Fibroblast of upper back skin (primary cell): ENCODE measurements around the gene PCIF1.
"Not testable (repeated sequence)": the region's sequence is repeated elsewhere in the genome, so short reads cannot be mapped to it uniquely, and the experiment has no call there.

Experiments
- DNase-seq: peaks from one replicate; pipeline ENCODE4 v3.0.0-alpha.2; 2013

The PCIF1 gene

GRCh38 chr20:45934586-45935415, at the start of gene PCIF1:
TSS of gene PCIF1 (plus strand) at chr20:45934683. CDS start at chr20:45939000, 4,317 bp downstream.
- peak; percentile 97 for DNase-seq

DNA sequence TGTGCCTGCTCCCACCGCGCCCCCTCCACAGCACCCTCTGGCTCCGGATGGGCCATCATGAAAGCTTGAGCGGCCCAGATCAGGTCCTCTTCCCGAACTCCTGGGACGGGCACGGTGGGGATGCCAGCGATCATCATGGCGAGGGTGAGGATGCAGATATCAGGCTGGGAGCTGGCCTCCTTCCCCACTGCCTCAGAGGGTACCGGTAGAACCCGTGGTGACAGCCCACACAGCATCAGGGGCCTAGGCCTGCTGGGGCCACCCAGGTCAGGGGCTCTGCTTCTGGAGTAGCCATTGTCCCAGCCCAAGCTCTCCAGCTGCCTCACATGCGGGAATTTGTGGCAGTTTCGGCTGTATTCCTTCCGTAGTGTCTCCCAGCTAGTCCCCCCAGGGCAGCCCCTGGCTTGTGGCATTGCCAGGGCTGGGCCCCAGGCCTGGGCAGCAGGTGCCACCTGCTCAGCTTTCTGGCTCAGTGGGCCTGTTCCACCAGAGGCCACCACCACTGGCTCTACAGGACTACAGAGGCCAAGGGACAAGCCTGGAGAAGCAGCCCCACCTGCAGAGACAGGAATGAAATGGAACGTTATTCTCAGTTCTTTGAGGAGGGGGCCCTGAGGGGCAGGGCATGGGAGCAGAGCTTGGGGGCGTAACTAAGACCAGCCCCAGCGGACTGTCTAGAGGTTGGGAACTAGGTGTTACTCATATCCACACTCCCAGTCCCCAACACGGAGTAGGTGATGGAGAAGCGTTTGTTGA, 47.7 kb upstream of the PCIF1 start:
- no peak for DNase-seq

DNA sequence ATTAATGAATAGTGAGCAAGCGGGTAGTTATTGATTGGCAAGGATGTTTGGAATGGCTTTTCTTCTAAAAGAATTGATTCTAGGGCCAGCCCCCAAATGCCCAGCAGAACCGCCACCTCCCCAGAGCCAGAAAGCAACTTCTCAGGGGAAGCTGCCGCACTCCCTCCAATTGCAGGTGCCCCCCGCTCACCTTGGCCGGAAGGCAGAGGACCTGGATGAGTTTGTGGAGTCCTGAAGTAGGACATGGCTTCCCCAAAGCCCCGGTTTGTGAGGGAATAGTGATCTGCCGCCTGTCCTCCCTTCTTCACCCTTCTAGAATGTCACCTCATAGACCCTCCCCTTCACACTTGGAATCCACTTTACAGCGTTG, 47.2 kb upstream of the PCIF1 start, which contains the start of gene SPATA25:
SPATA25 (minus strand) TSS at position 277 of the 370 bp plus-strand sequence; CDS start at position 245, 32 bp downstream.
- no peak for DNase-seq

GRCh38 chr20:45888681-45889080, 45.8 kb upstream of the PCIF1 start:
- DNase-seq: no peak

GRCh38 chr20:45890077-45890984, 44.2 kb upstream of the PCIF1 start:
- peak; percentile 81 for DNase-seq

GRCh38 chr20:45890985-45891983, 43.2 kb upstream of the PCIF1 start, which contains the start of the genes CTSA and NEURL2:
TSS of gene CTSA (plus strand) at chr20:45891335. CDS start at chr20:45891569, 234 bp downstream.
TSS of gene NEURL2 (minus strand) at chr20:45891208. CDS start at chr20:45890991, 217 bp downstream.
- DNase-seq: peak; percentile 92

GRCh38 chr20:45892049-45892825, 42.2 kb upstream of the PCIF1 start:
- peak; percentile 11 for DNase-seq

DNA sequence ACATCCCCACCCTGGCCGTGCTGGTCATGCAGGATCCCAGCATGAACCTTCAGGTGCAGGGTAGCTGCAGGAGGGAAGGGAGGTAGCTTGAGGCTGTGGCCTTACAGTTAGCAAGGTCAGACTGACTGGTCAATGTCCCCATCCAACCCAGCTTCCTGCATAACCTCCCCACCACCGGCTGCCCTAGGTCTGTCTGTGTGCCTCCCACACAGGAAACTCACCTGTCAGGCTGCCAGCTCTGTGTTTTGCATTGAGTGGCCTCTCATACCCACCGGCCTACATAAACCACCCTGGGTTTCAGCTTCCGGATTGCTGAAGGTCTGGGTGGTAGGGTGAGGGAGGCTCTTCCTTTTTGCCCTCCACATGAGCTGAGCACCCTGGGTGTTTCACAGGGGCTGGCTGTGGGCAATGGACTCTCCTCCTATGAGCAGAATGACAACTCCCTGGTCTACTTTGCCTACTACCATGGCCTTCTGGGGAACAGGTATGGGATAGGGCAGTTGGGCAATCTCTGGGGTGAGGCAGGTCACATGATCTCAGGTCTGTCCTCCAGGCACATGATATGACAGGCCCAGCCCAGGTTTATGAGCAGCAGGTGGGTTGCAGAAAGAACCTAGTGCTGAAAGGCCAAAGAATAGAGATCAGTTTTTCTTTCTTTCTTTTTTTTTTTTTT, 41.5 kb upstream of the PCIF1 start:
- no peak for DNase-seq

DNA sequence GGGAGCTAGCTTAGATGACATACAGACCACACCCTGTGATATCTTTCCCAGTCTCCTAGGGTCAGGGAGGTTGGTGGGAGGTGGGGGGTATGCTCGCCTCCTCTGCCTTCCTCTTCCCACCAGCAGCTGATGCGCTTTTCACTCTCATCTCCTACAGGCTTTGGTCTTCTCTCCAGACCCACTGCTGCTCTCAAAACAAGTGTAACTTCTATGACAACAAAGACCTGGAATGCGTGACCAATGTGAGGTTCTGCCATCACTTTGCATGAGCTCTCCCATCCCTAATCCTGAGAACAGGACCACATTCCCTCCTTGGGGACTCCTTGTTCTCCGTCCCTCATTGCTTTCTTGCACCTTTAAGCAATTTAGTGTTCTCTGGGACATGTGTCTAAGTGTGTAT, 40.7 kb upstream of the PCIF1 start:
- DNase-seq: no peak

DNA sequence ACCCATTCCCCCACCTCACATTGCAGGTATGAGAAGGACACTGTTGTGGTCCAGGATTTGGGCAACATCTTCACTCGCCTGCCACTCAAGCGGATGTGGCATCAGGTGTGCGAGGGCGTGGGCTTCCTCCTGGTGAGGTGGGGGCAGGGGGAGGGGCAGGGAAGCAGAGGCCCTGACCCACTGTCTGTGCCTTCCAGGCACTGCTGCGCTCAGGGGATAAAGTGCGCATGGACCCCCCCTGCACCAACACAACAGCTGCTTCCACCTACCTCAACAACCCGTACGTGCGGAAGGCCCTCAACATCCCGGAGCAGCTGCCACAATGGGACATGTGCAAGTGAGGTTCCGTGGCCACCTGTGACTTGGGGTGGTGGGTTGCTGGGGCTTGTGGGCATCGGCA, 39.7 kb upstream of the PCIF1 start:
- no peak for DNase-seq

- DNase-seq: no peak
These were observed 37.8 kb upstream of the PCIF1 start for GRCh38 chr20:45896641-45897161.

DNA sequence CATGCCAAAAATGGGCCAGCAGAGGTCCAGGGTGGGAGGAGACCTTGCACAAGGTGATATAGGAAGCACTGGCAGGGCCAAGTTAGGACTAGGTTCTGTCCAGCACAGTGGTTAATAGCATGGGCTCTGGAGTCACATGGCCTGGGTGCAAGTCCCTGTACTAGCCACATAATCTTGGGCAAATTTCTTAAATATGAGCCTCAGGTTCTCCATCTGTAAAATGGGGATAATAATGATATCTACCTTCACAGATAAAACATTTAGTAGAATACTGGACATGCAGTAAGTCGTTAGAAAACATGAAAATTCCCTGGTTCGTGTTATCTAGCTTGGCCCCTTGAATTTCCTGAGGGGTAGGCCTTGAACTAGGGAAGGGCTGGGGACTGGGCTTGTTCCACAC, 37.2 kb upstream of the PCIF1 start:
- no peak for DNase-seq

GRCh38 chr20:45897692-45898091, 36.8 kb upstream of the PCIF1 start:
- no peak for DNase-seq

DNA sequence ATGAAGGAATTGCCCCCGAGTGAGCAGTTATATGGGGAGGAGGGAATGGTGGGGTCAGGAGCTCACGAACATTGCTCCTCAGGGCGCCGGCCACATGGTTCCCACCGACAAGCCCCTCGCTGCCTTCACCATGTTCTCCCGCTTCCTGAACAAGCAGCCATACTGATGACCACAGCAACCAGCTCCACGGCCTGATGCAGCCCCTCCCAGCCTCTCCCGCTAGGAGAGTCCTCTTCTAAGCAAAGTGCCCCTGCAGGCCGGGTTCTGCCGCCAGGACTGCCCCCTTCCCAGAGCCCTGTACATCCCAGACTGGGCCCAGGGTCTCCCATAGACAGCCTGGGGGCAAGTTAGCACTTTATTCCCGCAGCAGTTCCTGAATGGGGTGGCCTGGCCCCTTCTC, 36.2 kb upstream of the PCIF1 start:
- DNase-seq: no peak

- DNase-seq: no peak
These were observed 35.2 kb upstream of the PCIF1 start for GRCh38 chr20:45899046-45899835.

DNA sequence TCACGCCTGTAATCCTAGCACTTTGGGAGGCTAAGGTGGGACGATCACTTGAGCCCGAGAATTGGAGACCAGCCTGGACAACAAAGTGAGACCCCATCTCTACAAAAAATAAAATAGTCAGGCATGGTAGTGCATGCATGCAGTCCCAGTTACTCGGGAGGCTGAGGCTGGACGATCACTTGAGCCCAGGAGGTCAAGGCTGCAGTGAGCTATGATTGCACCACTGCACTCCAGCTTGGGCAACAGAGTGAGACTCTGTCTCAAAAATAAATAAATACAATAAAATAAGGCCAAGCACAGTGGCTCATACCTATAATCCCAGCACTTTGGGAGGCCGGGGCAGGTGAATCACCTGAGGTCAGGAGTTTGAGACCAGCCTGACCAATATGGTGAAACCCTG, 33.2 kb upstream of the PCIF1 start:
- not testable (repeated sequence) for DNase-seq

GRCh38 chr20:45902199-45902701, 32.2 kb upstream of the PCIF1 start:
- DNase-seq: no peak
